GM21529 (cell line): ENCODE measurements around the gene PRKG1.
A peak's percentile ranks its signal among the peaks of the same experiment; 100 is the strongest.
"Not testable (repeated sequence)": the region's sequence is repeated elsewhere in the genome, so short reads cannot be mapped to it uniquely, and the experiment has no call there.

Source experiments
- ATAC-seq: cut with Tn5 transposase; IDR thresholded peaks from one replicate; pipeline ENCODE4 v1.9.1; 2021; ENCODE audit not compliant: unreplicated experiment

PRKG1 gene

DNA sequence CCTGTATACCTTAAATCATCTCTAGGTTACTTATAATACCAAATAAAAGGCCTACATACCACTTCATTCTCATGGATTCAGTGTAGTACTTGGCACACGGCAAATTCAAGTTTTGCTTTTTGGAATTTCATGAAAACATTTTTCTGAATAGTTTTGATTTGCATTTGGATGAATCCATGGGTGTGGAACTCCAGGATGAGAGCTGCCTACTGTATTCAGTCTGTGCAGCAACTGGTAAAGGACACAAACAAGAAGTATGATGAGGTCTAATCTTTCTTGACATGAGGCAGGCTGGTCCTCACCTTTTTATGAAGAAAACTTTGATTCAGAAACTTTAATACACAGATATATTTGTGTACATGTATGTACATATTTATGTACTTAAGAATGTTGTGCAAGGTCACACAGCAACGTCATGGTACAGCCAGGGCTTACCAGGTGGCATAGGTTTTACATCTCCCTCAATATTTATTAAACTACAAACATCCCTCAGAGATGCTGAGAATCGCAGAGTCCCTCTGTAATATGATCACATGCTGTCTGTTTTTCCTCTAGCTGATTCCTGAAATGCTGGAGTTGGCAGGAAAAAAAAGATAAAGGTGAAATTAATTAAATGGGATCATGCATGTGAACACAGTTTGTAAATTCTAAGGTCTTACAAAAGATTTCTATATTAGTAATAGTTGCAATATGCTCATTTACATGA lies 239.6 kb downstream of the PRKG1 start:
- no peak for ATAC-seq

DNA sequence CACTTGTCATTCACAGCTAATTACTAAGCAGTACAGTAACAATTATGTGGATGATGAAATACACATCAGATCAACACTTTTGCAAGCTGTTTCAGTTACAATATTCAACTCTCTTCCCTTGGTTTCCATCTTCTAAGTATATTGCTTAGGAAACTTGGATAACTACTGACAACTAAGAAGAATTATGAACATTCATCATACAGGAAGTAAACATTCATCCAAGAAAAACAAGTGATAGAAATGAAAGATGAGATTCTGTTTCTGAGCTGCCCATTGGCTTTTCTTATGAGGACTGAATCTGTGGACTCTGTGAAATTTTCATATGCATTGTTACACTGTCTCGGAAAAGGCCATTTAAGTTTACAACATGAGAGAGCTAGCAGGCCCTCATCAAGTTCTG lies 240.2 kb downstream of the PRKG1 start:
- ATAC-seq, result no peak

DNA sequence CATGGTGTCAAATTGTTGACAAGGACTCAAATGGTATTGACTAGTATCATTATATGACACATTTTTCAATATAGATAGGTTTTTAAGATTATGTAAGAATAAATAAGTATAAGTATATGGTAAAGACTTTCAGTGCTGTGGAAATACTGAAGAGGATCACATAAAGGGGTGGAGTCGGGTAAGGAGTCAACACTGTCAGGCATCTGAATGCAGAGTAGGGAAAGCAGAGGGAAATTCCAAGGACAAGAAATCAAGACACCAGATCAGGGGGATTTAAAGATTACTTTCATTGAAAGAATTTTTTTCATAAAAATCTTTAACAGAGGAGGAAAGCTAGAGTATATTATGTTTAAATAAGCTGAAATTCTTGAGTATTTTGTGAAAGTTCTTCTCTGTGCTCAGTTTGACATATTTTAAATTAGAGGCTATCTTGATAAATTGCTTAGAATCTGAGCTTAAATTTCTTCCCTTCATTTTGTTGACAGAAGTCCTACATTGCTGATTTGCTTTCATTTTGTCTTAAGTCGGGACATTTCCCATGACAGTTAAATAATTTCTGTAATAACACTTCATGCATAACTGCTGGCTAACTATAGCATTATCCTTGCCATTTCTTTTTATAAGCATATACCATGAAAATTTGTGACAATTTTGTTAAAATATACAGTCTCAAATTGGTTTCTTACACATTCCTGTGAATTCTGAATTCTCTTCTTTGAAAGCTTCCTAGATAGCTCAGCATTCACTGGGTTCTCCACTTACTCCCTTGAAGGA lies 244.3 kb downstream of the PRKG1 start:
- no peak for ATAC-seq

DNA sequence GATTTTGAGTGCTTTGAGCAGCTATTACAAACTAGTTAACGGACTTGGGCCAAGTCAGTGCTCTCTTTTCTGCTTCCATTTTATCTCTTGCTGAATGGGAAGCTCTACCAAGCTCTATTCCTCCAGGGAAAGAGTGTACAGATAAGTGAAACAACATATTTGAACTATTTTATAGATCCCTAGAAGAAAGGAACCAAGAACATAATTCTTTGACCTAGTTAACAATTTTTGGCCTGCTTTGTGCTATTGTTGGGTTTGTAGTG lies 244.8 kb downstream of the PRKG1 start:
- ATAC-seq, result no peak

DNA sequence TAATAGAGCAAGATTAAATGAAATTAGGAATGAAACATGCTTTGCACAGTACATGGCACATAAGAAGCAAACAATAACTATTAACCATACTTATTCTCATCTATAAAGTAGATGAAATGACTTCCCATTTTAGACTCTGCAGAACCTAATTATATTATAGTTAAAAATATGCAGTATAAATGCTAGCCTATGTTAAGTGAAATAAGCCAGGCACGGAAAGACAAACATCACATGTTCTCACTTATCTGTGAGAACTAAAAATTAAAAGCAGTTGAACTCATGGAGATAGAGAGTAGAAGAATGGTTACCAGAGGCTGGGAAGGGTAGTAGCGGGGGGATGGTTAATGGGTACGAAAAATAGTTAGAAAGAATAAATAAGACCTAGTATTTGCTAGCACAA lies 247.0 kb downstream of the PRKG1 start:
- ATAC-seq, result no peak

DNA sequence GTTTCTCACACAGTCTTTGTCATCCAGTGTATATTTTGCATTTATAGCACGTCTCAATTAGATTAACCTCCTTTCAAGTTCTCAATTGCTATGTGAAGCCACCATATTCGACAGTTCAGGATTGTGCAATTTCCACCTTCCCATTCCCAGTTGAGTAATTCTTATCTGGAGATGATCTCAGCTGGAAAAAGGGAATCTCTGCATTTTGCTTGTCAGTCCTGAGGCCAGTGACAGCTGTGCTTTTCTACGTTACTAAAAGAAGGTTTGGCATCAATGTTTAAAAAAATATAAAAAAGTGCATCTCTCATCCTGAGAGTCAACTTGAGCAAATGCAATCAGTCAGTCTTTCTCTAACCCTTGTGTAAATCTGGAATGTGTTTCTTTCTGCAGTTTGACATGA lies 247.7 kb downstream of the PRKG1 start:
- ATAC-seq, result no peak

DNA sequence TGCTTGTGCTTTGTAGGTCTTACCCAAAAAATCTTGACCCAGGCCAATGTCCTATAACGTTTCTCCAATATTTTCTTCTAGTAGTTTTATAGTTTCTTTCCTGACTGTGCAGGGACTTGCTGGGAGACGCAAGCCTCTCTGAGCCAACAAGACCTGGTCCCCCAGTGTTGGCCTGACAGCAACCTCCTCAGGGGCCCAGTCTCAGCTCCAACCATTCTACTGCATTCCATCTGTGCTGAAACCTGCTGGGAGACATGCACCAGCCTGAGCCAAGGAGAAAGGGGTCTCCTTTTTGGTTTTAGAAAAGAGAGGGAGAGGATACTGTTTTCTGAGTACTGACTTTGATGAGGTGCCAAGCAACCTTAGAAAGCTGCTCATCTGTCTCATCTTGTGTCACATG lies 251.4 kb downstream of the PRKG1 start:
- no peak for ATAC-seq

DNA sequence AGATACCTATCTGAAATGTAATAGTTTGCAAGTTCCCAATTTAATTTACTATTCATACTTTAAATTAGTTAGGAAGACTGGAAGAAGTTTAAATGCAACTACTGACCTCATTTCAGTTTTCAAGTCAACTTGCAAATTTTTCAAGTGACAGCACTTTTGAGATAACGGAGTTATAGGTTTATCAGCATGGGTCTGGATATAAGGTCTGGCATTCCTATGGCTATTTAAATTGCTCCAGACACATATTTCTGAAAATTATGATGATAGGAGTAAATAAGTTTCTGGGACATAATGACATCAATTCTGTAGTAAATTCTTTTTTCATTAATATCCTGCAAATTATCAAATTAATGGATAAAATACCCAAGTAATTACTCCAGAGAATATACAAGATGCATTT lies 251.9 kb downstream of the PRKG1 start:
- ATAC-seq, result no peak

DNA sequence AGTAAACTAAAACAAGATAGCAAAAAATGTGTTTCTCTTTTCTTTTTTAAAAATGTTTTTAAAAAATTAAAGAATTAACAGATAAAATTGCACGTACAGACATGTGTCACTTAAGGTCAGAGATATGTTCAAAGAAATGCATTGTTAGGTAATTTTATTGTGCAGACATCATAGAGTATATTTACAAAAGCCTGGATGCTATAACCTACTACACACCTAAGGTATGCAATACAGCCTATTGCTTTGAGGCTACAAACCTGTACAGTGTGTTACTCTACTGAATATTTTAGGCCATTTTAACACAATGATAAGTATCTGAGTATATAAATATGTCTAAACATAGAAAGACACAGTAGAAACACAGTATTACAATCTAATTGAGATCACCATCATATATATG lies 253.1 kb downstream of the PRKG1 start:
- ATAC-seq, result no peak

DNA sequence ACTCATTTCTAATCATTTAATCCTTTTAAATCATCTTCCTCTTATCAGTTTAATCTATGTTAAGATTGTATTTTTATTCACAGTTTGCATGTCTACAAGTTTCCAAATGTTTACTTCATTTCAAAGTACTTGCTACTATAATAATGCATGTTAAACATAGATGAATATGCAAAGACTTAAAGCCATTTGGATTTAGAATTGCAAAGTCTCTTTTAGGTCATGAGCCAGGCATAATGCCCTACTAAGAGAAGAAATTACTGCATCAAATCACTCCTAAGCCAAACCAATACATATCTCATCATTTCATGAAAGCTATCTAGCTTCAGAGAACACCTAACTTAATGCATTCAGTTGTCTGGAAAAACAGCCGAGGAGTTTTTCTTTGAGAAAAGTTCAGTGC lies 266.1 kb downstream of the PRKG1 start:
- no peak for ATAC-seq

DNA sequence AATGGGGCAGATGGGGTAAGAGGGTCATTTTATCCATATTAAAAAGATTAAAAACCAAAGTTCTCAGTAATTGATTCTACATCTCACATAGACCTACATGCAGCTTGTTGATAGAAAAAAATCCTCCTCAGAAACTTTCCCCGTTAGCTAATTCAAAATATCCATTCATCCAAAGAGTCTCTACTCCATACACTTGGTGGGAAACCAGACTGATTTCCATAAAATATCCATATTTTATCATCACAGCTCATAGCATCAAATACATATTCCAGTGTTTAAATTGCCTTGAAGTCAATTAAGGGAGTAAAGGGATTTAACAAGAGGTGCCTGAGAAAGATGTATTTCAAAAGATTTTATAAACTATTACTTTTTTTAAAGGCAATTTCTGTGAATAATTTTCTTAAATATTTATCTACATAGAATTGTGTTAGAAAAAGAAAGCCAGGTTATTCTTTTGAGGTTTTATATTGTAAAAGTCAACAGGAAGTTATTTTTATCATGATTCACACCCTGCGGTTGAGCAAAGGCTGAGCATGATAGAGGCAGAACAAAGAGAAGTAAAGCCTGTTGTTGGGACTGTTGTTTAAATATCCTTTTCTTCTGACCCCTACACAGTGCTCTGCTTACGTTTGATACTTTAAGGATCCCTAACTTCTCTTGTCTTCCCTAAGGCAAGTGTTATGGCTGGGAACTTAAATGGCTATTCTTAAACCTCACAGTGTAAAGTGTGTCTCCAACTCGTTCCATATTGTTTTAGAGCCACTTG lies 266.7 kb downstream of the PRKG1 start:
- no peak for ATAC-seq

DNA sequence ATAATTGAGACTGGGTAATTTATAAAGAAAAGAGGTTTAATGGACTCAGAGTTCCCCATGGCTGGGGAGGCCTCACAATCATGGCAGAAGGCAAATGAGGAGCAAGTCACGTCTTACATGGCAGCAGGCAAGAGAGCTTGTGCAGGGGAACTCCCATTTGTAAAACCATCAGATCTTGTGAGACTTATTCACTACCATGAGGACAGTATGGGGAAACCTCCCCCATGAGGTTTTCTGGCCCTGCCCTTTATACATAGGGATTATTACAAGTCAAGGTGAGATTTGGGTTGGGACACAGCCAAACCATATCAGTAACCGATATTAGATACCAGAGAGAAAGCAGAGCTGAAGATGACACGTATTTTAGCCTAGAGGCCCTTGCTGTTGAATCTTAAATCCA lies 267.5 kb downstream of the PRKG1 start:
- ATAC-seq, result not testable (repeated sequence)

DNA sequence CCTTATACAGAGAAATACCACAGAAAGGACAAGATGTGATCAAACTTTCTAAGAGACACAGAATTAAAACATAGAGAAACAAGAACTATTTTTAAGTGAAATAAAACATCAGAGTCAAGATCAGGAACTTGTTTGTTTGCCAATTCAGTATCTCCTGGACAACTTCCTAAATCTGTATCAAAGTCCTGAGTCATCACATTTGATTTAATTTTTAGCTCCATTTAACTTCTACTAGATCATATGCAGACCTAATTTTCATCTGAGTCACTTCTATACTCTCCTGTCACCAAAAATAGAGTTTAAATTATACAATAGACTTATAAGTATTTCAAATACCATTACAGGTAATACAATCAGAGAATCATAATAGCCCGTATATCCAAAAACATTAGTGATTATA lies 268.1 kb downstream of the PRKG1 start:
- no peak for ATAC-seq

DNA sequence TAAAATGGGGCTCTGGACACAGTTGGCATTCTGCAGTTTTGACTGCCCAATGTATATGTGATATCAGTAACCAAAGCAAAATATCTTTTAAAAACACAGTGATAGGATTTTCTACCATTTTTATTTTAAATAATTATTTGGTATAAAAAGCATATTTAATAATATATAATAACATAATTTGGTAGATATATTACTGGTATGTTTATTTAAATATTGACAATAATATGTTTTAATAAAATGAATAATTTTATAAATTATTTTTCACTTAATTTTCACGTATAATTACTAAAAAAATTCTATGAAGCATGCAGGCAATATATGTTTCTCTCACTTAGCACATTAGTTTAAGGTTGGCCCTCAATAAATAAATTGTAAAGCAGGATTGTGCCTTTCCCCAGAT lies 269.1 kb downstream of the PRKG1 start:
- no peak for ATAC-seq

DNA sequence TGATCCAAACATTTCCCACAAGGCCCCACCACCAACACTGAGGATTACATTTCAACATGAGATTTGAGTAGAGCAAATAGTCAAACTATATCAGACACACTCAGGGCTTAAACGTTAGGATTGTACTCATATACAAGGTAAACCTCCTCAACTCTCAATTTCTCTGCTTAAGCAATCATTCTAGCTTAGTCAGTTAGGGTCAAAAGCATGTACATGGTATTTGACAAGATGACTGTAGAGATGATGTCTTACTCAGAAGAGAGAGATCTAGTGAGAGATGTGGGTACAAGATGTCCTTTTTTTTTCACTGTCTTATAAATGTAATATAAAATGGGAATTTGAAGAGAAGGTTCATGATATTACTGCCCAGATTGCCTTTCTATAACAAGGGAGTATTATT lies 270.1 kb downstream of the PRKG1 start:
- no peak for ATAC-seq

DNA sequence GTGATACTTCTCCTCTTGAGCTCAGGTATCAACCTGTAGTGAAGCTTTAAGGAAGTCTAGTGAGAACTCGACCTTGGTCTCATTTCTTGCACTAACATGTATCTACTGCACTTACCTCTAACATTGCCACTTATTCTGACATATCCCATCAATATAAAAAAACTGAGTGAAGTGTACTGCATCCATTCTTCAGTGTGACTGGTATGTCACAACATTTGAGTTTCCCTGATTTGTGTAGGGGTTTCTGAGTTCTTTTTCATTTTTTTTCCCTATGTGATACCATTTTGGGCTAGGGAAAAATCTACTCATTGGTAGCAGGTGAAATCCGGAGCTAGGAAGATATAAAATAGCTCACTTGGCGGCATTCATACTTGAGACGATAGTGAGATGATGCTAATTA lies 274.3 kb downstream of the PRKG1 start:
- ATAC-seq, result no peak

DNA sequence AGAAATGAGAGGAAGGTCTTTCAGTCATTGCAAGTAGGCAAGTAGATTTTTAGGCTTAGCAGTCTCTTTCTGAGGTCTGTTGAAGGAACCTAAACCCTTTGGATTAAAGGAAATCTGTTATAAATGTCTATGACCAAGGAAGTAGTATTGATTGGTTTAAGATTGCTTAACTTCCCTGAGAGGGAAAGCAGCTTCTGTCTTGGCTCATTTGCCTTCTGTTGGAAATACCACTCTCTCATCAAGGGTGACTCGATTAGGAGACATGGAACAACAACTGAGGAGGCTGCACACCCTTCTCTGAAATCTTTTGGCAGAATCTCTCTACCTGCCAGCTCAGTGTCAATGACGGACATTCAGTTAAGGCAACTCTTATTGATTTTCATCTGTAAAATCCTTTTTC lies 282.9 kb downstream of the PRKG1 start:
- no peak for ATAC-seq

DNA sequence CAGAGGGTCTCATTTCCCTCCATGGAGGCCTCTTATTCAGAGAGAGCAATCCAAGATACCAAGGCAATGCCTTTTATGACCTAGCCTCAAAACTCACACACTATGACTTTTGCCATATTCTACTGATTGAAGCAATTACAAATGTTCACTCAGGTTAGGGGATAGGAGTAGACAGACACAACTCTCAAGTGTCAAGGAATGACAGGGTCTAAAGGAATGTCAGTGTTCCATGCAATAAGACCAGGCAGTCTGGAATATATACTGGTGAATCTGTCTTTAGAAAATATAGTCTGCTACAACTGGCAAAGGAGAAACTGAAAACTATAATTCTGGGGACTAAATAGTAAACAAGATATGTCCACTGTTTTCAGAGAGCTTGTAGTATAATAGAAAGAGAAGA lies 283.9 kb downstream of the PRKG1 start:
- no peak for ATAC-seq

DNA sequence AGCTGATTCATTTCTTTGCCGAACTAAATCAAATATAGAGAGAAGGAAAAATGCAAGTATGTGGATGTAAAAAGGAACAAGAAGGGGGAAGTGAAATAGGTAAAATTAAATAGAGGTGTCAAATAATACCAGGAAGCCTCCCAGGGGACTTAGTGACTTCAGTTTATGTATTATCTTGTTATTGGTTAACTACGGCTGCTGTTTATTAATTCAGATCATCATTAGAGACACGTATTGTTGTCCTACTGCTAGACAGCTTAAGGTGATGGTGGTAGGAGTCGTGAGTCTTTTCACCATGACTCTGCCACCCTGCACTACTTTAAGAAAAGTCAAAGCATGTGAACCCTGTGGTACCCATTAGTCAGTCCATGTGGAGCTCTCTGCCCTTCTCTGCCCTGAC lies 289.1 kb downstream of the PRKG1 start:
- peak; percentile 52 for ATAC-seq

DNA sequence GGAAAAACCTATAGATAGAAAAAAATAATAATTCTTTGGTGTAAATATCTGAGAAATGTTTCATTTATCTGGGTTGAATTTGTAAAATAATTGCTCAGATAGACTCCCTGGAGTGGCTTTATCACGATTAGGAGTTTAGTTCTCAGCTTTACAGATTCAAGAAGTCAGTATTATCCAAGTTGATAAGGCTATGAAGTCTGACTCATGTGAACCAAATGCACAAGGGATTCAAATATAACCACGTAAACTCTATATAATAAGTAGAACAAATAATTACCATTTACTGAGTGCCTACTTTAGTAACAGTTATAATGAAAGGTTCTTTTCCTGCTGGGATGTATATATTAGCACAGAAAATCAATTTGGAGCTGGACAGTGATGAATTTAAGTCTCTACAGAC lies 290.4 kb downstream of the PRKG1 start:
- ATAC-seq, result no peak

DNA sequence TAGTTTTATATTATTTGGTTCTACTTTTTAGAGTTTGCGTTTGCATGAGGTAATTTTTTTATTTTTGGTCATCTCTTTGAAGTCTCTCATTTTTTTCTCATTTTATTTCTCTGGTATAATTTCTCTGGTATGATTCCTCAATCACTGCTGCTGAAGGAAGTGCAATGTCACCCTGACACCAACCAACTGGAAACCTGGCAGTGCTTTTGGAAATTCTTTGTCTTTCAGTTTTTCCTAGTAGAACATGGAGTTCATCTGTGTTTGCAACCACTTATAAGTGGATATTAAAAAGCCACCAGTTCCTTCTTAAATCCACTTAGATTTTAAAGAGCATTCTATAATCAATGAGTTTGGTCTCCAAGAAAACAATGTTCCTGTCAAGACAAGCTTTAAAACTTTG lies 291.8 kb downstream of the PRKG1 start:
- no peak for ATAC-seq

DNA sequence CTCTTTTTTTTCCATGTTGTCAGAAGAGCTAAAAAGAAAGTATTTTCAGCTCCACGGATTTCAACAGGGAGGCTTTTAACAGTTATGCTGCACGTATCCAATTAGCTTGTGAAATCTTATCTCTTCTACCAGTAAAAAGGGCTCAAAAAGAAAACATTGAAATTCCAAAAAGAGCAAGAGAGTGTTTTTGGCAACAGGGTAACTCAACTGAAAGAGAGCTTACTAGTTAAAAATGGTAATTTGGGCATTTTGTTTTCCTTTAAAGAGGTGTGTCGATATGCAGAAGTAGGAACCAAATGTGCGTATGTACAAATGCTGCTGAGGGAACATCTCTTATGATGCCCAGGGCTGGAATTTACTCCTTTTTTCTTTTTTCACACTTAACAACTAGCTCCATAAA lies 292.8 kb downstream of the PRKG1 start:
- no peak for ATAC-seq
